G401 (cell line): ENCODE data around the gene PICALM. TPM values are rescaled to one million over a fixed set of nuclear protein-coding genes. Genes with fewer than 3 reads are reported as not detected.
"Not testable (repeated sequence)": the region's sequence is repeated elsewhere in the genome, so short reads cannot be mapped to it uniquely, and the experiment has no call there.

Experiments used
- DNase-seq: peaks from one replicate; pipeline ENCODE4 v3.0.0-alpha.2; 2015; ENCODE audit warnings: low spot score
- in situ Hi-C: cut with HindIII; loops from 2 replicates; pipeline ENCODE4 v1.10.0; 2016; ENCODE audit warnings: low sequenced_read_pairs, mixed read lengths
- total RNA-seq: library from RNA; depleted of rRNA; stranded (reverse); fragments of >200 nt; shearing (Covaris generic); gene quantifications from 2 replicates; pipeline ENCODE4 v1.2.3, GENCODE V29; 2014

Gene PICALM
- total RNA-seq, 1 experiment from 2014 or later = 101 TPM

DNA sequence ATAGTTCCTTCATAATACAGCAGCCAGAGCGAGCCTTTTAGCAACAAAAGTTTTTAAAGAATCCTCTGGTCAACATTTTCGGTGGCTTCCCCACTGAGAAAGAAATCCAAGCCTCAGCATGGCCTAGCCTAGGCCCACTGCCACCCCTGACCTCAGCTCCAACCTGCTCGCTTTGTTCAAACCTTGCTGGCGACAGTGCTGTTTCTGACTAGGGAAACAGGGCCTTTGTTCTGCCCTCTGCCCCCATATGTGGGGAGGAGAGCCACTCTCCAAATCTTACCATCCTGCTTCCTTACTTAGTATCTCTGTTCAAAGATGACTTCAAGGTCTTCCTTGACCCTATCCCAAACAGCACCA, 117.9 kb downstream of the PICALM start:
- DNase-seq = no peak
- in situ Hi-C loops = no loop called here

DNA sequence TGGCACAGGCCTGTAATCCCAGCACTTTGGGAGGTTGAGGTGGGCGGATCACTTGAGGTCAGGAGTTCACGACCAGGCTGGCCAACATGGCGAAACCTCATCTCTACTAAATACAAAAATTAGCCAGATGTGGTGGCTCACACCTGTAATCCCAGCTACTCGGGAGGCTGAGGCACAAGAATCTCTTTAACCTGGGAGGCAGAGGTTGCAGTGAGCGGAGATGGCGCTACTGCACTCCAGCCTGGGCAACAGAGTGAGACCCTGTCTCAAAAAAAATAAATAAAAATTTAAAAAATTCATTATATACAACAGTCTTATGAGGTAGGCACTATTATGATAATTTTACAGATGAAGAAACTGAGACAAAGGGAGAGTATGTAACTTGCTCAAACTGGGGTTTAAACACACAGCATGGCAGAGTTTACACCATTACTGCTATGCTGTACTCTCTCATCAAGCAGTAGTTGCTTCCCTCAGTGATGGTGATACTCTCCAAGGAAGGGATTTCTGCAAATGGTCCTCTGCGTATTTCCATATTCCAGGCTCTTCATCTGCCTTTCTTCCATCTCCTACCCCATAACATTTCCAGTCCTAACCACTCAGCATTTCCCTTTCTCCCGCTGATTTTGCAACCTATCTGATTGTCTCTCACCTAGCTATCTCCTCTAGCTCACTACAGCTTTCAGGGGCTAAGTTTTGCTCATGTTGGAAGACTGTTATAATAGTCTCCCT, 118.4 kb downstream of the PICALM start:
- no peak for DNase-seq
- in situ Hi-C loops = no loop called here

DNA sequence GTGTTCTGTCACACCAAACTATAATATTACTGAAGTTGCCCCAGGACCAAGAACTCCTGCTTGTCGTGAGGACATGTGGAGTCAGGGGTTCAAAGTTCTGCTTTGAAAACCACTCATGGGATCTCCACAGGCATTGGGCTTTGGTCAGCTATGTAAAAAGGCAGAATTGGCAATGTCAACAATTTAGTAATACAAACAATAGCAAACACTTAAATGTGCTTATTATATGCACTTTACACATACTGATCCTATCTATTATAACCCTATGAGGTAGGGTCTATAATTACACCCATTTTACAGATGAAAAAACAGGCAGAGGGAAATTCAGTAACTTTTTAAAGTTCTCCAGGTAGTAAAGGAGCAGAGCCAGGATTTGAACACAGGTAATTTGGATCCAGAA, 119.1 kb downstream of the PICALM start:
- in situ Hi-C loops = no loop called here
- DNase-seq = no peak

DNA sequence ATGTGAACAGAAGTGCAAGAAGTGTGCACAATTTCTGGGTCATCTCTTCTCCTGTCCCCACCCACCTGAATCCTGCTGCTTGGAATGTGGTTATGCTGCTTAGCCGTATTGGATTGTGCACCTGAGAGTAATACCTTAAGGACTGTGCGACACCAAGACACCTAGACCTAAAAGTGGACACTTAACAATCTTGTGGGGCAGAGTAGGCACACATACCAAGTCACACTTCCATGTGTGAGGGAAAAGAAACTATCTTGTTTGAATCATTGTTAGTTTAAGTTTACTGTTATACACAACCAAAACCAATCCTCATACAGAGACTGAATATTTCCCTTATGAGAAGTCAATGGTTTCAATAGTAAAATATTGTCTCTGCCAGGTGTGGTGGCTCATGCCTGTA, 120.0 kb downstream of the PICALM start:
- in situ Hi-C loops = no loop called here
- no peak for DNase-seq

DNA sequence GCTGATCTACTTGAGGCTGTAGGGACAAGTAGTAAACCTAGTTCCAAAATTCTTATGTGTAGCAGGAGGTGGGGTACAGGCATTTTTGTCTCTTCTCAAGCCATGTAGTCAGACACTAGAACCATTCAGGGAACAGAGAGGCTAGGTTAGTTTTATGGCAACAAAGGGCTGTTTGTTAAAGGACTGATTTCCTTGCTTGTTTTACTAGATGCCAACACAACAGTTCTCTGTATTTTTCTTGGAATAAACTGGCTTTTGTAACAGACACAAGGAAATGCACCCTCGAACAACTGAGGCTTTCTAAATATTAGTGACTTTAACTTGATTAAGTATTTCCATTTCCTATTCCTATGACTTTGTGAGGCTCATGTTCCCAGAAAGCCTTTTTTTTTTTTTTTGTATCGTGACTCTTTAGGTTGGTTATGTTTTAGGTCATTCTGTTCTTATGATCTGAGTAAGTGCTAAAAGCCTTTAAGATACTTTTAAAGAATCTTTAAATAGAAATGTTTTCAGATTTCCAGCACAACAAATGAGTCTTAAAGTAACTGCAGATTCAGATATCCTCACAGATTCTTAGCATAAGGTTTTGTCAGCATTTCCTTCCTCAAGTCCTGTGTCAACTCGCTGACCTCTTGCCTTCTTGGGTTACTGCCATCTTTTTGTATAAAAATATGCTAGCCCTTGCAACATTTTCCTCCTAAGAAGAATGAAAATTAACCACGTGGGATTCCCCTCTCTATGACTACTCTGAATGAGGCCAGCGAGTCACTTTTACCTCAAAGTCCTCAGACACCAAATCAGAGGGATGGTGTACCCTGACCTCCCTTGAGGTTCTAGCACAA, 121.2 kb downstream of the PICALM start:
- in situ Hi-C loops = no loop called here
- DNase-seq = no peak

DNA sequence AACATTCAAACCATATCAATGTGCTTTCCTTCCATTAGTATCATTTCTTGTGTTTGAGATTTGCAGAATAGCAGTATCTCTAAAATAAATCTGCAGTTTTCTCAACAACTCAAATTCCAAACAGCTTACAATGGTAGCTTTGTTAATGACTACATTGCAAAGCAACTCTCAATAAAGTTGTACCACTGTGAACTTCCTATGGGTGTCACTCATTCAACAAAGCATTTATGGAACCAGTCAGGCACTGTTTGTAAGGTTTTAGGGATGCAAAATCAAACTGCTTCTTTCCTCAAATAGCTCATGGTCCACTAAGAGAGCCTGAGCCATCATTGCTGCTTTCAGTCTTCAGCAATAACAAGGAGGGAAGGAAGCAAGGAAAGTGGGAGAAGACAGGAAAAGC, 122.7 kb downstream of the PICALM start:
- no peak for DNase-seq
- in situ Hi-C loops = no loop called here

DNA sequence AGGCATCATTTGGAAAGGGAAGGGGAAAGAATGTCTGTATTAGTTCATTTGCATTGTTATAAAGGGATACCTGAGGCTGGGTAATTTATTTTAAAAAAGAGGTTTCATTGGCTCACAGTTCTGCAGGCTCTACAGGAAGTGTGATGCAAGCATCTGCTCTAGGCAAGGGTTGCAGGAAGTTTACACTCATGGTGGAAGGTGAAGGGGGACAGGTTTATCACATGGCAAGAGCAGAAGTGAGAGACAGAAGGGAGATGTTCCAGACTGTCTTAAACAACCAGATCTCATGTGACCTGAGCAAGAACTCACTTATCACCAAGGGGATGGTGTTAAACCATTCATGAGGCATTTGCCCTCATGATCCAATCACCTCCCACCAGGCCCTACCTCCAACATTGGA, 123.1 kb downstream of the PICALM start:
- in situ Hi-C loops = no loop called here
- DNase-seq = no peak

DNA sequence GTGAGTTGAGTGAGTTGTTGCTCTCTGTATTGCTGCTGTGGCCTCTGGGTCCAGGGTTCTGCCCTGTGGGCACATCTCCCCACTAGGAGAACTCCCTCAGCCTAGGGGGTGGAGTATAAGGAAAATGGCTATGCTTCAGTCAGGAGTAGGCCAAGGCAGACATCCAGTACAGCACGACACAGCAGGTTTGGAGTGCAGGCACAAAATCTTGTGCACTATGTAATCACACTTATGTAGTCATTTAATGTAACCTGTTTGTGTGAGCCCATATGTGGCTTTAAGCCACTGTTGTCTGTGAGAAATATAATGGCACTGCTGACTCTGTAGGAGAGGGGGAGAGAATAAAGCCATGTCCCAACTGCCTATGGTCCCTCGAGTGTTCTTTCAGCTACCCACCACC, 123.6 kb downstream of the PICALM start:
- in situ Hi-C loops = no loop called here
- DNase-seq = no peak

DNA sequence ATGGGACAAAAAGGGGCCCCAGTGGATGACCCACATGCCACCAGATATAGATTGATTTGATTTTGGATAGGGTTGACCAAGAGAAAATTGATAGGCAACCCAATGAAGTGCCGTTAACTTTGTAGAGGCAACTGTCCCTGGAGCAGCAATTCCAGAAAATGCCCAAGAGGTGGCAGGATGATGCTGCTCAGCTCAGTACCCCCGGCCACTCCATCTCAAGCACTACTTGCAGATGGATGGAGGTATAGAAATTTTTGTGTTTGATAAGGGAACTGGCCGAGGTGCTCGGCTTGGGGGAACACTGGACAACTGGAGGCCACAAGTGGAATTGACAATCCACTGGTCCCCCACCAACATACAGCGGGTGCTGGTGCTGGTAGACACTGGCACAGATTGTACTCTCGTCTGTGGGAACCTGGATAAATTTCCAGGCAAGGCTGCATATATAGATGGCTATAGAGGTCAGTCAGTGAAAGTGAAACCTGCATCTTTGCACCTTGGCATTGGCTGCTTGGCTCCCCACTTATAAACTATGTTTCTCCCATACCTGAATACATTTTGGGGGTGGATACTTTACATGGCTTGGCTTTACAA, 127.4 kb downstream of the PICALM start:
- DNase-seq = no peak
- in situ Hi-C loops = no loop called here

DNA sequence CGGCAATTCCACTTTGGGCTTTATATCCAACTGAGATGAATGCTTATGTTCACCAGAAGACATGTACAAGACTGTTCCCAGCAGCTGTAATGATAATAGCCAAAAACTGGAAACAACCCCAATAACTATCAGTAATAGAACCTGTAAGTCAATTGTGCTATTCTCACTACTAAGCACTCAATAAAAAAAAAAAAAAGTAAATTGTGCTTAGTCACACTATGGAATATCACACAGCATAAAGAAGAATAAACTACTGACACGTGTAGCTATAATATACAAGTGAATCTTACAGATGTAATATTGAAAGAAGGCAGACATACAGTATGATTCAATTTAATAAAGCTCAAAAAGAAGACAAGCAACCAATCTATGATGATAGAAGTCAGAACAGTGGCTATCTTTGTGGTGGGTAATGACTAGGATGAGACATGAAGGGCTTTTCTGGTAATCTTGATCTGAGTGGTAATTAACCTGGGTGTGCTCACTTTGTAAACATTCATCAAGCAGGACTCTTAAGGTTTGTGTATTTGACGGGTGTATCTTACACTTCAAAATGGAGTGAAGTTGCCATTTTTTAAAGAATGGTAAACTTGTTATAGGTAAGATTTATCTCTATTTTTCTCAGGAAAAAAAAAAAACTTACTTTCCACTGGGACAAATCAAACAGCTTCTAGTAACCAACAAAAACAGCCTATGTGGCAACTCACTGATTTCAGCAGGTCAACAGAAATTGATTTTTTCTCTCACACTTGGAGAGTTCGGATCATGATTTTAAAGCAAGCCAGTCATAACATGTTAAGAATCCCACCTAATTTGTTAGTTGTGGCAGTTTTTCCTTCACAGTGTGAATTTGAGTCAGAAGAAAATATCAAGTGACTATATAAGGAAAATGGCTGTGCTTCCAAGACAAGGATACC, 129.5 kb downstream of the PICALM start:
- DNase-seq = no peak
- in situ Hi-C loops = no loop called here

DNA sequence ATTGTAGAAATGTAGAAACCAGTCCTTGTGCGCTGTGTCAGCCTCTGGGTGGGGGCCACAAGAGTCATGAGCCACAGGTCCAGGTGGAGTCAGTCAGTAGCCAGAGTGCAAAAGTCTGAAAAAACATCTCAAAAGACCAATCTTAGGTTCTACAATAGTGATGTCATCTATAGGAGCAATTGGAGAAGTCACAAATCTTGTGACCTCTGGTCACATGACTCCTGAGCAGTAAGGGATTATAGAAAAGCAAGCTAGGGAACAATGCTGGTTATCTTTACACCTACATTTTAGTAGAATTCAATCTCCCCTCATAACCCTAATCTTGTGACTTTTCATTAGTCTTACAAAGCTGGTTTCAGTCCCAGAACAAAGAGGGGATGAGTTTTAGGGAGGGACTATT, 131.0 kb downstream of the PICALM start:
- DNase-seq = no peak
- in situ Hi-C loops = no loop called here

DNA sequence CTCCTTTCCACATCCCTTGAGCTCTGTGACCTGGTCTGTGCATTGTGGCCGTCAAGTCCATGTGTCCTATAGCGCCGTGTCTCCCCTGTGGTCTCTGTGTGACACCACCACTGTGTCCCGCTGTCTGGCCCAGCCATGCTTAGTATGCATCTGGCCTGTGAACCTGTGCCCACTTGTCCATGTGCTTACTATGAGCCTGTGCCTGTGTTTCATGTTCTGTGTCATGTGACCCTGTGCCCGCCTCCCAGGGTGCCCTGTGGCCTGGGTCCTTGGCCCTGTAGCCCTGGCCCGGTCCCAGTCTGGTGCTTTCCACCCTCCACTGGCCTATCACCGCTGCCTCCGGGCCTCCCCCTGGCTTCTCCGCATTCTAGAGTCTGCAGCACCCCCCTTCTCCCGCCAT, 133.1 kb downstream of the PICALM start:
- no peak for DNase-seq
- in situ Hi-C loops = no loop called here

DNA sequence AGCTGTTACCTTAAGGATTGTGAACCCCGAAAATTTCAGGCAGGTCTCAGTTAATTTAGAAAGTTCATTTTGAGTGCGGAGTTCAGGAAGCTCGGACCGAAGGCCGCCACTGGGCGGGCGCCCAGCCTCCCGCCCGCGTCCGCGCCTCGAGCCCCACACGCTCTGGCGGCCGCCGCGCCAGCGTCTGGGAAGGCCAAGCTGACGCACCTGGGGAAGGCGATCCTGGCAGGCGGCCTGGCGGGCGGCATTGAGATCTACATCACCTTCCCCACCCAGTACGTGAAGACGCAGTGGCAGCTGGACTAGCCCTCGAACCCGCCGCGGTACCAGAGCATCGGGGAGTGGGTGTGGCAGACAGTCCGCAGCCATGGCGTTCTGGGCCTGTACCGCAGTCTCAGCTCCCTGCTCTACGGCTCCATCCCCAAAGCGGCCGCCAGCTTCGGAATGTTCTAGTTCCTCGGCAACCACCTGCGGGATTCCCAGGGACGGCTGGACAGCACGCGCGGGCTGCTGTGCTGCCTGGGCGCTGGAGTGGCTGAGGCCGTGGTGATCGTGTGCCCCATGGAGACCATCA, 134.2 kb downstream of the PICALM start:
- DNase-seq = no peak
- in situ Hi-C loops = no loop called here

DNA sequence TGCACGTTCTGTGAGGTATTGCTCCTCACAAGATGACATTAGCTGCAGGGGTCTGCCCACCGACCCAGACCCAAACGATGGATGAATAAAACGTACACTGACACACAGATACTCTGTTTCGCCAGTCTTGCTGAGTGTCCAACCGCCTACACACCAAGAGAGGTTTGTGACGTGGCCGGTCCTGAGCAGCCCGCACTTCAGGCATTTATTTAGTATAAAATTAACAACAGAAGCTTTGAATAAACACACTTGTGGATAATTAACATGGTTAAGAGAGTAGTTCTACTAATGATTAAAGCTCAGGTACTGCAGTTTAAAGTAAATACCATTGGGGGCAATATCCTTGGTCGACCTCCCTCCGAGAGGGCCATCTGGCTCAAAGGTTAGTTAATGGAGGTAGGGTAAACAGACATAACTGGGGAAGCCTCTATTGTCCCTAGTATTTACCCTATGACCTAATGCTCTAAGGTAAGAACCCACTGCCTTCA, 138.0 kb downstream of the PICALM start:
- in situ Hi-C loops = no loop called here
- DNase-seq = no peak

DNA sequence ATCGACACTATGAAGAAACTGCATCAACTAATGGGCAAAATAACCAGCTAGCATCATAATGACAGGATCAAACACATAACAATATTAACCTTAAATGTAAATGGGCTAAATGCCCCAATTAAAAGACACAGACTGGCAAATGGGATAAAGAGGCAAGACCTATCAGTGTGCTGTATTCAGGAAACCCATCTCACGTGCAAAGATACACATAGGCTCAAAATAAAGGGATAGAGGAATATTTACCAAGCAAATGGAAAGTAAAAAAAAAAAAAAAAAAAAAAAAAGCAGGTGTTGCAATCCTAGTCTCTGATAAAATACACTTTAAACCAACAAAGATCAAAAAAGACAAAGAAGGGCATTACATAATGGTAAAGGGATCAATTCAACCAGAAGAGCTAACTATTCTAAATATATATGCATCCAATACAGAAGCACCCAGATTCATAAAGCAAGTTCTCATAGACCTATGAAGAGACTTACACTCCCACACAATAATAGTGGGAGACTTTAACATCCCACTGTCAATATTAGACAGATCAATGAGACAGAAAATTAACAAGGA, 142.2 kb downstream of the PICALM start:
- DNase-seq, in situ Hi-C loops: not testable (repeated sequence)

DNA sequence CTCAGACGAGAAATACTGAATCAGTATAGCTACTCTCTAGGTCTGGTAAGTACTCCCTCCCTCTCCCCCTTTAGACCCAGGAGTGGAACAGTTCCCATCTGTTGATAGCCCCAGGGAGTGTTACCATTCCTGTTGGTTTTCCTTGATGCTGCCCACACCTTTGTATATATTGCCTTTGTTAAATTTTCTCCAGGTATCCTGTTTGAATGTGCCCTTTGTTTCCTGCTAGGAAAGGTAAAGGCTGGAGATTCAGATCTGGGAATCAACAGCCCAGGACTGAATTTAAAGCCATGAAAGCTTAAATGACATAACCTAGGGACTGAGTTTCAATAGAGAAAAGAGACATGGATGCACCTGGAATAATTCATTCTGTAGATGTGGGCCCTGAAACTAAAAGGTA, 145.4 kb downstream of the PICALM start:
- no peak for DNase-seq
- in situ Hi-C loops = no loop called here

DNA sequence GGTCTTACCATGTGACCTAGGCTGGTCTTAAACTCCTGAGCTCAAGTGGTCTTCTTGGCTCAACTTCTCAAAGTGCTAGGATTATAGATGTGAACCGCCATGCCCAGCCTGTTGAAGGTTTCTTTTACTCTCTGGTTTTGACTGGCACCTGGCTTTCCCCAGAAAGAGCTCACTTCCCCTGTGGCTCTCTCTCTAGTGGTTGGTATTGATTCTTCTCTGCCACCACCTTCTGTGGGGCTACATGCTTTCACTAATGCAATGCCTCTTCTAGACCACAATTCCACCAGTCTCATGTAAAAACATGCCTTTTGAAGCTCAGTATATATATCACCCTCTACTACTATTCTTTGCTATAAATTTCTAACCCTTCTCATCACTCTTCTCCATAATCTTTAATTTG, 146.5 kb downstream of the PICALM start:
- in situ Hi-C loops = no loop called here

DNA sequence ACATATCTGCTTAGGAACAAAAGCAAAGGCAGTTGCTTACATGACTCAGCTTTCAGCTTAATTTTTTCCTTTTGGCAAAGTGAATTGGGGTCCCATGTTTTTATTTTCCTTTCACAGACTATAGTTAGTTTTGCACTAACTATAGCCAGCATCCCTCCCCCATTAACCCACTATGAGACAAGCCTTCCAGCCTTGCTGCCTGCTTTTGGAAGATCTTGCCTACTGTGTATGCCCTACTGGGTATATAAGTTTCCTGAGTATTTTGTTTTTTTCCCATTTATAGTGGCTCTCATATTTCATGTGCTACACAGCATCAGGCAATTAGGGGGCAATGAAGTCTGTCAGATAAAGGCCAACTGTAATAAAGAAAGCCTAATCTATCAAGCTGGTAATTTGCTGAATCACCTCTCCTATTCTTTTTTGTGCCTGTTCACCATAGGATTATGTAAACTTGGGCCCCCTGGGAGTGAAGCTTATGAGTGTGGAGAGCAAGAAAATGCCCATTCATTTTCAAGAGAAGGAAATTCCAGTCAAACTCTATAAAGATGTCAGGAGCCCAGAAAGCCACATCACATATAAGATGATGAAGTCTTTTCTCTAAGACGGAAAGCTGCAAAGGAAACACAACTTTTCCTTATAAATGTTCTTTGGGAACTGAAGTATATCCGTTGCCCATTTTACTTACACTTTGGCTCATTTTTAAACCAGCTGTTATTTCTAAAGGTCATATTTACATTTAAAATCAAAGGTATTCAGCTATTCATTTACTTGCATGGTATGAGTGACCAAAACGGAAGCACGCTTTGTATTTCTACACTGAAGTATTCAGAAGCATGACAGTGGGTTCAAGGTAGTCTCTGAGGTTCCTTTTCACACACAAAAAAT, 149.7 kb downstream of the PICALM start:
- in situ Hi-C loops = no loop called here
- DNase-seq = no peak

More for the DNA sequence above, 146.5 kb downstream of the PICALM start:
- DNase-seq = no peak
